SIG-M5 treated with dmso at 0.1 percent for 504 hours (cell line): Measurements from ENCODE around the gene MTA2.
A peak's percentile ranks its signal among the peaks of the same experiment; 100 is the strongest.
"Not testable (repeated sequence)": the region's sequence is repeated elsewhere in the genome, so short reads cannot be mapped to it uniquely, and the experiment has no call there.

Experiments used
- DNase-seq: peaks from one replicate; lab custom pipeline; 2025; ENCODE audit not compliant: unreplicated experiment; lab: John Stamatoyannopoulos, UW

Gene MTA2

GRCh38 chr11:62567018-62567633 is 34.5 kb downstream of the MTA2 start:
- peak; percentile 34 for DNase-seq

GRCh38 chr11:62566247-62566646 is 35.4 kb downstream of the MTA2 start:
- DNase-seq = no peak

GRCh38 chr11:62565100-62565802 is 36.4 kb downstream of the MTA2 start:
- no peak for DNase-seq

GRCh38 chr11:62561677-62562230 is 39.9 kb downstream of the MTA2 start:
- DNase-seq = not testable (repeated sequence)

GRCh38 chr11:62560566-62561103 is 41.0 kb downstream of the MTA2 start:
- DNase-seq = peak; percentile 89

GRCh38 chr11:62559626-62560025 is 42.0 kb downstream of the MTA2 start:
- DNase-seq = not testable (repeated sequence)

- DNase-seq = no peak
Measured at GRCh38 chr11:62559204-62559603, 42.5 kb downstream of the MTA2 start.

GRCh38 chr11:62558669-62559068 is 43.0 kb downstream of the MTA2 start:
- no peak for DNase-seq

GRCh38 chr11:62556875-62557631 is 44.6 kb downstream of the MTA2 start:
- DNase-seq = peak; percentile 35

- DNase-seq = peak; percentile 94
Measured at GRCh38 chr11:62556108-62556874, 45.4 kb downstream of the MTA2 start.

GRCh38 chr11:62555464-62556107 is 46.1 kb downstream of the MTA2 start:
- DNase-seq = peak; percentile 81

- DNase-seq = no peak
Measured at GRCh38 chr11:62554387-62555167, 47.1 kb downstream of the MTA2 start.

- DNase-seq = no peak
Measured at GRCh38 chr11:62553839-62554361, 47.8 kb downstream of the MTA2 start.

- DNase-seq = peak; percentile 78
Measured at GRCh38 chr11:62553080-62553838, 48.4 kb downstream of the MTA2 start.

- no peak for DNase-seq
Measured at GRCh38 chr11:62552485-62553079, 49.1 kb downstream of the MTA2 start.

- not testable (repeated sequence) for DNase-seq
Measured at GRCh38 chr11:62550478-62550877, 51.2 kb downstream of the MTA2 start.

- DNase-seq = no peak
Measured at GRCh38 chr11:62548545-62549335, 52.9 kb downstream of the MTA2 start.
